GM15510 (cell line): ENCODE measurements around the gene VPS35L.

Source experiments
- POLR2A ChIP-seq: IDR thresholded peaks from 3 replicates; pipeline ENCODE4 v1.6.1; 2011; ENCODE audit warnings: borderline replicate concordance; ENCODE audit not compliant: insufficient read length; ENCODE audit errors: extremely low read depth

The VPS35L gene

GRCh38 chr16:19574615-19575014 is 19.1 kb downstream of the VPS35L start:
- TF ChIP-seq POLR2A, result no peak

- no peak for TF ChIP-seq POLR2A
These were observed 23.0 kb downstream of the VPS35L start for GRCh38 chr16:19578378-19578971.

DNA sequence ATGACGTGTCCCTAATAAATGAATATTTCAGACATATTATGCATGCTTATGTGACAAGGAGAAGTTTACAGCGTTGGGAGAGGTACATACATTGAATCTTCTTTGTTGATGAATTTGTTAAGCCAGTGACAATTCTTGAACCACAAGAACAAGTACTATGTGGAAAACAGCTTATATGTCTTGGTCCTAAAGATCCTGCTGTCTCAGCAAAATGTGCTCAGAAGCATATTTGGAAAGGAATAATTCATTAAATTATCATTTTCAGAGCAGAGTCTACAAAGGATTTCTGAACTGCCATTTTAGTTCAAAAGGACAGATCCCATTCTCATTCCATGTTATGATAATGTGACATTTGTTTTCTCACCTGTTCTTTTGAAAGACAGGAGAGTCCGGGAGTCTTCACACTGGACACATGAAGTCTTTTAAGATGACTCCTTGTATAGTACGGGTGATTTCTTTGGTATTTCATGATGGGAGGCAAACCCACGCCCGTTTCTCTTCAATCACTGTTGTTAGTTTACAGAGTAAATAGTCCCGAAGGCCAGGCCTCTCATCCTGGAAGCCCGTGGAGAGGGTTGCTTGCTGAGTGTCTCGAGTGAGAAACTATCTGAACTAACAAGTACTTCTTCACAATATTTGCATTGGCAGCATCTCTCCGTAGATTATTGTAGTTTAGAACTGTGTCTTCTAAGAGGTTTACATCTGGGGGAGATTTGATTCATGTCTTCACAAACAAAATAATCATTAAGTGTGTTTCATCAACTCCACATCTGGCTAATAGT is 26.7 kb downstream of the VPS35L start:
- no peak for TF ChIP-seq POLR2A

DNA sequence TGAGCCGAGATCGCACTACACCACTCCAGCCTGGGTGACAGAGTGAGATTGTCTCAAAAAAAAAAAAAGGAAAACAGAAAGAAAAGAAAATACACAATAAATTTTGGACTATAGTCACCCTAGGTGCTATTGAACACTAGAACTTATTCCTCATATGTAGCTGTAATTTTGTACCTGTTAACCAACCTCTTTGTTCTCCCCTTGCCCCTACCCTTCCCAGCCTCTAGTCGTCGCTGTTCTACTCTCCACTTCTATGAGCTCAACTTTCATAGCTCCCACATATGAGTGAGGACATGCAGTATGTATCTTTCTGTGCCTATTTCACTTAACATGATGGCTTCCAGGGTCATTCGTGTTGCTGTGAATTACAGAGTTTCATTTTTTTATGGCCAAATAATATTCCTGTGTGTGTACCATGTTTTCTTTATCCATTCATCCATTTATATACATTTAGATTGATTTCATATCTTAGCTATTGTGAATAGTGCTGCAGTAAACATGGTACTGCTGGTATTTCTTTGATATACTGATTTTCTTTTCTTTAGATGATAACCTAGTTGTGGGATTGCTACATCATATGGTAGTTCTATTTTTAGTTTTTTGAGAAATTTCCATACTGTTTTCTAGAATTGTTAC is 28.3 kb downstream of the VPS35L start:
- no peak for TF ChIP-seq POLR2A

GRCh38 chr16:19588661-19589060 is 33.2 kb downstream of the VPS35L start:
- no peak for TF ChIP-seq POLR2A

DNA sequence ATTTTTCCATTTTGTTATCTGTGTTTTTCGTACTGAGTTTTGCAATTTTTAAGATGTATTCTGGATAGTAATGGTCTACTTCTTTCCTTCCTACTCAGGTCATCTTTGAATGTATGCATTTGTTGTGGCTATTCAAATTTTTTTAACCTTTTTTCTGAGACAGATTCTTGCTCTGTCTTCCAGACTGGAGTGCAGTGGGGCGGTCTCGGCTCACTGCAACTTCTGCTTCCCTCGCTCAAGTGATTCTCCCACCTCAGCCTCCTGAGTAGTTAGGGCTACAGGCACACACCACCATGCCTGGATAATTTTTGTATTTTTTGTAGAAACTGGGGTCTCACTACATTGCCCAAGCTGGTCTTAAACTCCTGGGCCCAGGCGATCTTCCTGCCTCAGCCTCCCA is 33.6 kb downstream of the VPS35L start:
- TF ChIP-seq POLR2A, result no peak

GRCh38 chr16:19589771-19590302 is 34.3 kb downstream of the VPS35L start:
- TF ChIP-seq POLR2A, result no peak

GRCh38 chr16:19595043-19595767 is 39.7 kb downstream of the VPS35L start:
- TF ChIP-seq POLR2A, result no peak

DNA sequence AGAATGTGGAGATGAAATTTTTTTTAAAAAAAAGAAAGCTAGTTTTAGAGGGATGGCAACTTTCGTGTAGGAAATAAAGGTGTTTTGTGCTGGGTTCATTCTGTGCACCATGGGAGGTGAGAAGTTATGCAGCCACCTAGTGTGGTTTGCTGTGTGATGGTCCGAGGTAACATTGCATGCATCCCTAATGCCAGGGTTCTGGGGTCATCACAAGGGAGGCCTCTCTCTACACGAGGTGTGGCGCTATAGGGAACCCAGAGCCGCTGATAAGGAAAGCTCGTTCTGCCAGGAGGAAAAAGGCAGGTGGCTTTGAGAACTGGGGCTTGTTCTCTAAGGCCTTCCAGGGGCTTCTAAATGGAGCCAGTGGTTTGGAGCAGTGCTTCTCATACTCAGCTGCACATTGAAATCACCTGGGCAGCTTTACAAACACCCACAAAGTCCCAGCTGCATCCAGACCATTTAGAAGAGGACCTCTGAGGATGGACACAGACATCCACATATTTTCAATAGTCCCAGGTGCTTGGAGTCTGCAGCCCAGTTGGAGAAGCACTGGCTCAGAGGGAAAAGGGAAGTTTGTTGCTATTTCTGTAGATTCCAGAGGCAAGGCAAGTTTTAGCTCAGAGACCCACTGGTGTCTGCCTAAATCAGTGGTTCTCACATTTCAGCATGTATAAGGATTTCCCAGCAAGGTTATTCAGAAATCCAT is 43.5 kb downstream of the VPS35L start:
- TF ChIP-seq POLR2A, result no peak

- TF ChIP-seq POLR2A, result no peak
These were observed 44.6 kb downstream of the VPS35L start for GRCh38 chr16:19599968-19600716.

DNA sequence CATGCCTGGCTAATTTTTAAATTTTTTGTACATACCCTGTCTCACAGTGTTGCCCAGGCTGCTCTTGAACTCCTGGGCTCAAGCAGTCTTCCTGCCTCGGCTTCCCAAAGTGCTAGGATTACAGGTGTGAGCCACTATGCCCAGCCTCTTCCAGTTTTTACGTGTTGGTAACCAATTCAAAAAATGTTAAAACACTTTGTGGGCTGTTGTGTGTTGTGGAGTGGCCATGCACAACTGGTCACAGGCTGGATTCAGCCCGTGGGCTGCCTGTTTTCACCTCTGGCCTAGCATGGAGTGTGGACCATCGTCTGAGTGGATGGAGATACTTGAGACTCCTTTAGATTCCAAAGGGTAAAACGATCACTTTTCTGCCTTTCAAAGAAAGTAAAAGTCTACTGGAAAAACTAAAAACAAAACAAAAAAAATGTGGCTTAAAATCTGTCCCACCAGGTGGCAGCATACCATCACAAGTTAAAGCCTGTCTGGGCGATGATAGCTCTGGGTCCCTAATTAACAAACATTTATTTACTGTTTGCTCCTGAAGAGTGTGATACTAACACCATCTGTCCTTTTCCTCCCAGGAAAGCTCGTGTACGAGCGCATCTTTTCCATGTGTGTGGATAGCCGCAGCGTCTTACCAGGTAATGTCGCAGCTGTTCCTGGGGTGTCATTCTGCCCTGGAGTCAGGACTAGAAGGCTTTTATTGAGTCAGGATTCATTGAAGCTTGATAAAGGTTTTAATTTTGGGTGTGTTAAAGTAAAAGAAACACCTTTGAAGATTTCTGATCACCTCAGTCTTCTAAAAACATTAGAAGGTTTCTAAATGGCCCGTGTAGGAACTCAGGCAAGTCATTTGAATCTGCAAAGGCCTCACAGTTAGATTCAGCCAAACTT is 45.8 kb downstream of the VPS35L start:
- TF ChIP-seq POLR2A, result no peak

GRCh38 chr16:19604911-19605310 is 49.4 kb downstream of the VPS35L start:
- TF ChIP-seq POLR2A, result no peak

DNA sequence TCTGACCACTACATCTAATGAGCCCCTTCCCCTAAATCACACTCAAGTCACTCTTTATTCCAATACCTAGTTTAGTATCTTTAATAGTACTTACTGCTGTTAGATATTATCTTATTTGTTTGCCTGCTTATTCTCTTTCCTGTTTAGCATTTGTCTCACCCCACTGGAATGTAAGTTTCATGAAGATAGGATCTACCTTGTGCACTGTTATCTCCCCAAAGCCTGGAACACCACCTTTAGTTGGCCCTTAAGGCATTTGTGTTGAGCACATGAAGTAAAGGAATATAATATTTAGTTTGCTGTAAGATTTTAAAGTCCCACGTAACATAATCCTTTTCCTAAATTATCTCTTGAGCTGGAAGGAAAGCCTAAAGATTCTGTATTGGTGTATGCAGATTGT is 50.2 kb downstream of the VPS35L start:
- TF ChIP-seq POLR2A, result no peak
